GM18517 (cell line): ENCODE results near the gene LUC7L3.

Experiments used
- ATAC-seq: cut with Tn5 transposase; IDR thresholded peaks from one replicate; pipeline ENCODE4 v1.9.1; 2021; ENCODE audit warnings: mild to moderate bottlenecking, moderate library complexity; ENCODE audit not compliant: unreplicated experiment

LUC7L3 gene

GRCh38 chr17:50749245-50749644, 29.8 kb downstream of the LUC7L3 start:
- ATAC-seq = no peak

- no peak for ATAC-seq
Observed at GRCh38 chr17:50754521-50754920, 35.1 kb downstream of the LUC7L3 start.

- ATAC-seq = no peak
Observed at GRCh38 chr17:50758524-50758923, 39.1 kb downstream of the LUC7L3 start.

- no peak for ATAC-seq
Observed at GRCh38 chr17:50758989-50759544, 39.7 kb downstream of the LUC7L3 start.

GRCh38 chr17:50762177-50762576, 42.8 kb downstream of the LUC7L3 start:
- ATAC-seq = no peak

GRCh38 chr17:50763716-50764475, 44.5 kb downstream of the LUC7L3 start:
- ATAC-seq = no peak

GRCh38 chr17:50764734-50765149, 45.3 kb downstream of the LUC7L3 start:
- no peak for ATAC-seq

GRCh38 chr17:50765454-50766221, 46.2 kb downstream of the LUC7L3 start:
- ATAC-seq = no peak

- no peak for ATAC-seq
Observed at GRCh38 chr17:50766222-50767023, 47.0 kb downstream of the LUC7L3 start.

GRCh38 chr17:50767030-50767429, 47.6 kb downstream of the LUC7L3 start:
- no peak for ATAC-seq

- no peak for ATAC-seq
Observed at GRCh38 chr17:50767446-50767845, 48.0 kb downstream of the LUC7L3 start, which contains the start of gene ANKRD40CL. Gene ANKRD40CL (minus strand): TSS chr17:50767518. CDS start chr17:50766913, 605 bp downstream.

- ATAC-seq = no peak
Observed at GRCh38 chr17:50768346-50768761, 49.0 kb downstream of the LUC7L3 start.

- no peak for ATAC-seq
Observed at GRCh38 chr17:50769884-50770283, 50.5 kb downstream of the LUC7L3 start.

- ATAC-seq = no peak
Observed at GRCh38 chr17:50770346-50770745, 50.9 kb downstream of the LUC7L3 start.

GRCh38 chr17:50771991-50772785, 52.8 kb downstream of the LUC7L3 start:
- no peak for ATAC-seq

GRCh38 chr17:50774225-50774803, 54.9 kb downstream of the LUC7L3 start:
- no peak for ATAC-seq

- ATAC-seq = no peak
Observed at GRCh38 chr17:50775926-50776325, 56.5 kb downstream of the LUC7L3 start.

- ATAC-seq = no peak
Observed at GRCh38 chr17:50778471-50778870, 59.1 kb downstream of the LUC7L3 start.

- no peak for ATAC-seq
Observed at GRCh38 chr17:50778988-50779387, 59.6 kb downstream of the LUC7L3 start.
